K562 (cell line): ENCODE data around the gene INSL3. TPM values are rescaled to one million over a fixed set of nuclear protein-coding genes. Genes with fewer than 3 reads are reported as not detected.

ENCODE experiments used
- COPS2 ChIP-seq: fragments of 450-650 bp; conservative IDR thresholded peaks from 2 replicates; pipeline ENCODE4 v1.6.1; 2016; ENCODE audit warnings: mild to moderate bottlenecking, moderate library complexity
- MAFG ChIP-seq: fragments of 450-650 bp; conservative IDR thresholded peaks from 2 replicates; pipeline ENCODE4 v1.6.1; 2016; ENCODE audit warnings: missing genetic modification characterization, missing compliant biosample characterization
- MXD1 ChIP-seq: fragments of 250-450 bp; sonication (Bioruptor Pico); IDR thresholded peaks from 2 replicates; pipeline ENCODE4 v1.8.0; 2021; ENCODE audit warnings: borderline replicate concordance, mild to moderate bottlenecking, moderate library complexity; ENCODE audit not compliant: poor library complexity, severe bottlenecking
- TFAP4 ChIP-seq: sonication (generic); formaldehyde crosslinking; IDR thresholded peaks from 2 replicates; pipeline ENCODE4 v1.8.0; 2022; ENCODE audit warnings: missing genetic modification reagents, mild to moderate bottlenecking, moderate library complexity, borderline replicate concordance
- UBTF ChIP-seq, 2 experiments: IDR thresholded peaks; 2 replicates each; pipeline ENCODE4 v1.6.1; 2012; ENCODE audit warnings: improper control_type of control experiment in 2 of 2, low read depth in 2 of 2, low read length in 2 of 2, borderline replicate concordance in 1 of 2
- ZNF41 ChIP-seq: fragments of 250-450 bp; sonication (Bioruptor Pico); conservative IDR thresholded peaks from 2 replicates; pipeline ENCODE4 v1.4.0; 2020; ENCODE audit warnings: mild to moderate bottlenecking
- polyA plus RNA-seq, 8 experiments: library from polyadenylated mRNA; depleted of rRNA in 4 of 8; stranded (reverse) in 5 of 8; unstranded in 3 of 8; fragments of >200 nt; fragmentation: Nextera tagmentation in 2 of 8; fragmentation: Illumina TruSeq in 1 of 8; extraction: Ambion mirVana in 2 of 8; extraction: Trizol in 1 of 8; gene quantifications; 2 replicates each; pipeline versions ENCODE4 v1.2.1 to v1.2.3, GENCODE V29; 2011 to 2014; ENCODE audit warnings: inconsistent platforms in 1 of 8, missing spikeins in 1 of 8
- total RNA-seq, 7 experiments: library from RNA; depleted of rRNA in 6 of 7; stranded (reverse); fragments of >200 nt in 6 of 7; fragmentation: Illumina TruSeq in 2 of 7; extraction: Trizol in 2 of 7; gene quantifications; 2 replicates each; pipeline versions ENCODE4 v1.2.1 to v1.2.3, GENCODE V29; 2011 to 2021; ENCODE audit warnings: low replicate concordance in 1 of 7
- TF ChIP-seq, protein P1 (sequence below): fragments of 450-650 bp; IDR thresholded peaks from 2 replicates; pipeline ENCODE4 v1.6.1; 2016; ENCODE audit warnings: mild to moderate bottlenecking, moderate library complexity
- TF ChIP-seq, protein P2 (sequence below), 2 experiments: fragments of 250-450 bp in 1 of 2; fragments of 450-650 bp in 1 of 2; sonication (Bioruptor Pico) in 1 of 2; IDR thresholded peaks; 2 replicates each; pipeline versions ENCODE4 v1.6.1 to v1.8.0; 2016 to 2021; ENCODE audit warnings: mild to moderate bottlenecking in 2 of 2, moderate library complexity in 2 of 2, missing compliant biosample characterization in 1 of 2, missing genetic modification characterization in 1 of 2

INSL3 gene
- total and polyA plus RNA-seq, 9 of the 15 experiments (the other 6 are each of a cell fraction or from before 2014, with no cell fraction given): not detected

DNA sequence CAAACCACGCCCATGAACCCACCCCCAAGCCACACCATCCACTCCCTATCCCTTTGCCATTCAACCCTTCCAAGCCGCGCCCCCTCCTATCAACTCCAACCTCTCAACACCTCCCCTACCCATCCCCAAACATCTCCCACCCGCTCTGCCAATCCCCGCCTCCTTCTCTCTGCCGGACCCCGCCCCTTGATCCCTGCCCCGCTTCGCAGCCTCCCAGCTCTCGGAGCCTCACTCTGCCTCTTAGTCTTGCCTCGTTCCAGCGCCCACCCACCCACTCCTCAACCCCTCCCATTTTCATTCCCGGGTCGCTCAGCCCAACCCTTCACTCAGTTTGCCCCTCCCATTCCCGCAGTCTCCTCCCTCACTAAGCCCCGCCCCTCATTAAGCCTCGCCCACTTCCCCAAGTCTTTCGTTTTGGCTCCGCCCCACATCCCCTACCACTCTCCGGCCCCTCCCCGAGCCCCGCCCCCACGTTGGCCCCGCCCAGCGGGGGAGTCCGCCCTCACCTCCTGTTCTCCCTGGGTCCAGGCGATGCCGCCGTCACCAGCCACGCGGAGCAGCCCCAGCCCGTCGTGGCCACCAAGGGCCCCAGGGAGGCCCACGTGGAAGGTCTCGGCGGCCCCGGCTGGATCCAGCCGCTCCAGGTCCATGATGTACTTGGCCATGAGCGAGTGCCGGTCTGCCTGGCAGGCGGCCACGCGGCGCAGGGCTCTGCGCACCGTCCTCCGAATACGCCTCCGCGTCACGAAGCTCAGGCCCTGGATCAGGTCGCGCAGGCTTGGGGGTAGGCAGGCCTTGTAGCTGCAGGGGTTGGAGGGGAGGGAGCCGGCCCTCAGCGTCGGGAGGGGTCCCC lies 20.7 kb upstream of the INSL3 start (continued):
- TF ChIP-seq, protein P1, sequence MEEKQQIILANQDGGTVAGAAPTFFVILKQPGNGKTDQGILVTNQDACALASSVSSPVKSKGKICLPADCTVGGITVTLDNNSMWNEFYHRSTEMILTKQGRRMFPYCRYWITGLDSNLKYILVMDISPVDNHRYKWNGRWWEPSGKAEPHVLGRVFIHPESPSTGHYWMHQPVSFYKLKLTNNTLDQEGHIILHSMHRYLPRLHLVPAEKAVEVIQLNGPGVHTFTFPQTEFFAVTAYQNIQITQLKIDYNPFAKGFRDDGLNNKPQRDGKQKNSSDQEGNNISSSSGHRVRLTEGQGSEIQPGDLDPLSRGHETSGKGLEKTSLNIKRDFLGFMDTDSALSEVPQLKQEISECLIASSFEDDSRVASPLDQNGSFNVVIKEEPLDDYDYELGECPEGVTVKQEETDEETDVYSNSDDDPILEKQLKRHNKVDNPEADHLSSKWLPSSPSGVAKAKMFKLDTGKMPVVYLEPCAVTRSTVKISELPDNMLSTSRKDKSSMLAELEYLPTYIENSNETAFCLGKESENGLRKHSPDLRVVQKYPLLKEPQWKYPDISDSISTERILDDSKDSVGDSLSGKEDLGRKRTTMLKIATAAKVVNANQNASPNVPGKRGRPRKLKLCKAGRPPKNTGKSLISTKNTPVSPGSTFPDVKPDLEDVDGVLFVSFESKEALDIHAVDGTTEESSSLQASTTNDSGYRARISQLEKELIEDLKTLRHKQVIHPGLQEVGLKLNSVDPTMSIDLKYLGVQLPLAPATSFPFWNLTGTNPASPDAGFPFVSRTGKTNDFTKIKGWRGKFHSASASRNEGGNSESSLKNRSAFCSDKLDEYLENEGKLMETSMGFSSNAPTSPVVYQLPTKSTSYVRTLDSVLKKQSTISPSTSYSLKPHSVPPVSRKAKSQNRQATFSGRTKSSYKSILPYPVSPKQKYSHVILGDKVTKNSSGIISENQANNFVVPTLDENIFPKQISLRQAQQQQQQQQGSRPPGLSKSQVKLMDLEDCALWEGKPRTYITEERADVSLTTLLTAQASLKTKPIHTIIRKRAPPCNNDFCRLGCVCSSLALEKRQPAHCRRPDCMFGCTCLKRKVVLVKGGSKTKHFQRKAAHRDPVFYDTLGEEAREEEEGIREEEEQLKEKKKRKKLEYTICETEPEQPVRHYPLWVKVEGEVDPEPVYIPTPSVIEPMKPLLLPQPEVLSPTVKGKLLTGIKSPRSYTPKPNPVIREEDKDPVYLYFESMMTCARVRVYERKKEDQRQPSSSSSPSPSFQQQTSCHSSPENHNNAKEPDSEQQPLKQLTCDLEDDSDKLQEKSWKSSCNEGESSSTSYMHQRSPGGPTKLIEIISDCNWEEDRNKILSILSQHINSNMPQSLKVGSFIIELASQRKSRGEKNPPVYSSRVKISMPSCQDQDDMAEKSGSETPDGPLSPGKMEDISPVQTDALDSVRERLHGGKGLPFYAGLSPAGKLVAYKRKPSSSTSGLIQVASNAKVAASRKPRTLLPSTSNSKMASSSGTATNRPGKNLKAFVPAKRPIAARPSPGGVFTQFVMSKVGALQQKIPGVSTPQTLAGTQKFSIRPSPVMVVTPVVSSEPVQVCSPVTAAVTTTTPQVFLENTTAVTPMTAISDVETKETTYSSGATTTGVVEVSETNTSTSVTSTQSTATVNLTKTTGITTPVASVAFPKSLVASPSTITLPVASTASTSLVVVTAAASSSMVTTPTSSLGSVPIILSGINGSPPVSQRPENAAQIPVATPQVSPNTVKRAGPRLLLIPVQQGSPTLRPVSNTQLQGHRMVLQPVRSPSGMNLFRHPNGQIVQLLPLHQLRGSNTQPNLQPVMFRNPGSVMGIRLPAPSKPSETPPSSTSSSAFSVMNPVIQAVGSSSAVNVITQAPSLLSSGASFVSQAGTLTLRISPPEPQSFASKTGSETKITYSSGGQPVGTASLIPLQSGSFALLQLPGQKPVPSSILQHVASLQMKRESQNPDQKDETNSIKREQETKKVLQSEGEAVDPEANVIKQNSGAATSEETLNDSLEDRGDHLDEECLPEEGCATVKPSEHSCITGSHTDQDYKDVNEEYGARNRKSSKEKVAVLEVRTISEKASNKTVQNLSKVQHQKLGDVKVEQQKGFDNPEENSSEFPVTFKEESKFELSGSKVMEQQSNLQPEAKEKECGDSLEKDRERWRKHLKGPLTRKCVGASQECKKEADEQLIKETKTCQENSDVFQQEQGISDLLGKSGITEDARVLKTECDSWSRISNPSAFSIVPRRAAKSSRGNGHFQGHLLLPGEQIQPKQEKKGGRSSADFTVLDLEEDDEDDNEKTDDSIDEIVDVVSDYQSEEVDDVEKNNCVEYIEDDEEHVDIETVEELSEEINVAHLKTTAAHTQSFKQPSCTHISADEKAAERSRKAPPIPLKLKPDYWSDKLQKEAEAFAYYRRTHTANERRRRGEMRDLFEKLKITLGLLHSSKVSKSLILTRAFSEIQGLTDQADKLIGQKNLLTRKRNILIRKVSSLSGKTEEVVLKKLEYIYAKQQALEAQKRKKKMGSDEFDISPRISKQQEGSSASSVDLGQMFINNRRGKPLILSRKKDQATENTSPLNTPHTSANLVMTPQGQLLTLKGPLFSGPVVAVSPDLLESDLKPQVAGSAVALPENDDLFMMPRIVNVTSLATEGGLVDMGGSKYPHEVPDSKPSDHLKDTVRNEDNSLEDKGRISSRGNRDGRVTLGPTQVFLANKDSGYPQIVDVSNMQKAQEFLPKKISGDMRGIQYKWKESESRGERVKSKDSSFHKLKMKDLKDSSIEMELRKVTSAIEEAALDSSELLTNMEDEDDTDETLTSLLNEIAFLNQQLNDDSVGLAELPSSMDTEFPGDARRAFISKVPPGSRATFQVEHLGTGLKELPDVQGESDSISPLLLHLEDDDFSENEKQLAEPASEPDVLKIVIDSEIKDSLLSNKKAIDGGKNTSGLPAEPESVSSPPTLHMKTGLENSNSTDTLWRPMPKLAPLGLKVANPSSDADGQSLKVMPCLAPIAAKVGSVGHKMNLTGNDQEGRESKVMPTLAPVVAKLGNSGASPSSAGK: peak; percentile 99
- TF ChIP-seq, protein P2, sequence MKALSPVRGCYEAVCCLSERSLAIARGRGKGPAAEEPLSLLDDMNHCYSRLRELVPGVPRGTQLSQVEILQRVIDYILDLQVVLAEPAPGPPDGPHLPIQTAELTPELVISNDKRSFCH (CRISPR knock-in tag; IDR thresholded peaks at IDR 0.05): no peak
- TF ChIP-seq, protein P2 (tag; IDR thresholded peaks at IDR 0.05): peak; percentile 44; the same call in 1 of the 2 replicates
- TF ChIP-seq MXD1 (CRISPR knock-in tag): peak; percentile 45
- peak; percentile 62 for TF ChIP-seq TFAP4 (CRISPR knock-in tag)
- TF ChIP-seq UBTF (IDR thresholded peaks at IDR 0.05; ENCODE audit: borderline replicate concordance in 1 of 2, low read depth in 2 of 2, low read length in 2 of 2): 0 out of 4 replicates have a peak, but pooled peaks of 1 of the 2 experiments have one; percentile 29
- no peak for TF ChIP-seq MAFG (tag)
- 0 out of 2 replicates have a peak, but pooled peaks have one; percentile 55 for TF ChIP-seq ZNF41 (CRISPR knock-in tag)
- TF ChIP-seq COPS2: no peak
